Colonic mucosa (tissue), 4 donors: ENCODE measurements around the gene ALS2CL. TPM values are rescaled to one million over a fixed set of nuclear protein-coding genes. Genes with fewer than 3 reads are reported as not detected.

Experiments
- DNase-seq: peaks from one replicate; pipeline ENCODE4 v3.0.0-alpha.2; 2020
- H3K27ac ChIP-seq: fragments of 200-600 bp; one replicate; pipeline ENCODE4 v1.8.0; 2021
- H3K27me3 ChIP-seq: fragments of 200-600 bp; one replicate; pipeline ENCODE4 v1.8.0; 2021
- H3K36me3 ChIP-seq: fragments of 200-600 bp; one replicate; pipeline ENCODE4 v1.8.0; 2021
- H3K4me1 ChIP-seq: fragments of 200-600 bp; one replicate; pipeline ENCODE4 v1.8.0; 2021; ENCODE audit warnings: mild to moderate bottlenecking
- H3K4me3 ChIP-seq: fragments of 200-600 bp; one replicate; pipeline ENCODE4 v1.8.0; 2021
- H3K9ac ChIP-seq, 2 donors: one replicate each; pipeline ENCODE4 v1.7.0; 2013; ENCODE audit warnings: control low read depth in 2 of 2, low read depth in 2 of 2, low read length in 2 of 2
- H3K9me3 ChIP-seq: fragments of 200-600 bp; one replicate; pipeline ENCODE4 v1.8.0; 2021
- CTCF ChIP-seq: fragments of 200-600 bp; IDR thresholded peaks from one replicate; pipeline ENCODE4 v1.8.0; 2022; ENCODE audit warnings: antibody characterized with exemption, mild to moderate bottlenecking
- intact Hi-C: fragments of 100-400 bp; cut with DNase I; formaldehyde crosslinking; loops from one replicate; pipeline ENCODE4 v1.14.1; 2022
- total RNA-seq, 2 donors: library from RNA; stranded (reverse); fragmentation: NEBNext Ultra II Directional in 1 of 2; extraction: Animal tissue kit (Norgen Biotek cat#: 25700) in 1 of 2; gene quantifications; one replicate each; pipeline ENCODE4 v1.2.1, GENCODE V29; 2021
- donor health status: healthy.
- donor health status: DM: no; HTN: no; CAD: no.
- donor health status: DM: no; HTN: no; CAD: no.

ALS2CL gene
- total RNA-seq, 2 donors from 2014 or later, result 21.8 to 40.3 TPM

GRCh38 chr3:46725621-46726314 lies 32.3 kb upstream of the ALS2CL start:
- H3K27me3 ChIP-seq, result no peaks in the 10 kb centered on the region
- no peak overlapping the region for H3K27ac ChIP-seq
- no peaks in the 10 kb centered on the region for H3K36me3 ChIP-seq
- TF ChIP-seq CTCF, result no peak
- H3K4me1 ChIP-seq, result no peaks in the 10 kb centered on the region
- no peak overlapping the region for H3K9ac ChIP-seq
- no peak for DNase-seq
- H3K4me3 ChIP-seq, result no peak overlapping the region
- no peaks in the 10 kb centered on the region for H3K9me3 ChIP-seq
- intact Hi-C loops, result no loop called here

- no peak overlapping the region for H3K9ac ChIP-seq
- no peak for TF ChIP-seq CTCF
- H3K27ac ChIP-seq, result no peak overlapping the region
- no peaks in the 10 kb centered on the region for H3K9me3 ChIP-seq
- no peaks in the 10 kb centered on the region for H3K4me1 ChIP-seq
- H3K27me3 ChIP-seq, result no peaks in the 10 kb centered on the region
- no peaks in the 10 kb centered on the region for H3K36me3 ChIP-seq
- H3K4me3 ChIP-seq, result no peak overlapping the region
- intact Hi-C loops, result no loop called here
- no peak for DNase-seq
Measured at GRCh38 chr3:46724424-46724823, 30.9 kb upstream of the ALS2CL start.

DNA sequence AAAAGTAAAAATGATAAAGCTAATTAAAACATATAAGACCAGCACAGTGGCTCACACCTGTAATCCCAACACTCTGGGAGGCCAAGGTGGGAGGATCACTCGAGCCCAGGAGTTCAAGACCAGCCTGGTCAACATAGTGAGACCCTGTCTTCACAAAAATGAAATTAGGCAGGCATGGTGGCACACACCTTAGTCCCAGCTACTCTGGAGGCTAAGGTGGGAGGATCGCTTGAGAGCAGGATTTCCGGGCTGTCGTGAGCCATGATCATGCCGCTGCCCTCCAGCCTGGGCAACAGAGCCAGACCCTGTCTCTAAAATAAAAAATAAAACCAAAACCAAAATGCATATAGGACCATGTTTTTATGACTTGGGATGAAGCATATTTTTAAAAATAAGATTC lies 29.0 kb upstream of the ALS2CL start:
- H3K4me1 ChIP-seq, result no peaks in the 10 kb centered on the region
- no peak overlapping the region for H3K9ac ChIP-seq
- no peaks in the 10 kb centered on the region for H3K9me3 ChIP-seq
- H3K27ac ChIP-seq, result no peak overlapping the region
- DNase-seq, result no peak
- no peak overlapping the region for H3K4me3 ChIP-seq
- H3K27me3 ChIP-seq, result peaks cover 3% of the 10 kb centered on the region
- H3K36me3 ChIP-seq, result no peaks in the 10 kb centered on the region
- intact Hi-C loops, result no loop called here
- no peak for TF ChIP-seq CTCF

DNA sequence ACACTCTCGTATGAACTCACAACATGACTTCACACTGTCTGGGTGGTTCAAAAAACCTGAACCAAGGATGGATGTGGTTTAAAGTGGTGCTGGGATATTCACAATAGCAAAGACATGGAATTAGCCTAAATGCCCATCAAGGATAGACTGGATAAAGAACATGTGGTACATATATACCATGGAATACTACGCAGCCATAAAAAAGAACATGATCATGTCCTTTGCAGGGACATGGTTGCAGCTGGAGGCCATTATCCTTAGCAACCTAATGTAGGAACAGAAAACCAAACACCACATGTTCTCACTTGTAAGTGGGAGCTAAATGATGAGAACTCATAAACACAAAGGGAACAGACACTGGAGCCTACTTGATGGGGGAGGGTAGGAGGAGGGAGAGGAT lies 27.5 kb upstream of the ALS2CL start:
- Histone ChIP-seq H3K9me3 (no peaks in the 10 kb centered on the region), H3K36me3 (no peaks in the 10 kb centered on the region), H3K4me1 (no peaks in the 10 kb centered on the region), H3K27me3 (peaks cover 3% of the 10 kb centered on the region), H3K27ac (no peak overlapping the region), H3K4me3 (no peak overlapping the region), H3K9ac (no peak overlapping the region)
- TF ChIP-seq CTCF, result no peak
- no peak for DNase-seq
- intact Hi-C loops, result no loop called here

- no peaks in the 10 kb centered on the region for H3K4me1 ChIP-seq
- intact Hi-C loops, result no loop called here
- DNase-seq, result no peak
- no peak overlapping the region for H3K27ac ChIP-seq
- H3K9ac ChIP-seq, result no peak overlapping the region
- no peaks in the 10 kb centered on the region for H3K36me3 ChIP-seq
- TF ChIP-seq CTCF, result no peak
- H3K9me3 ChIP-seq, result no peaks in the 10 kb centered on the region
- no peak overlapping the region for H3K4me3 ChIP-seq
- peaks cover 3% of the 10 kb centered on the region for H3K27me3 ChIP-seq
Measured at GRCh38 chr3:46719735-46720271, 26.3 kb upstream of the ALS2CL start.
